Ramos (cell line): ENCODE measurements around the gene RUNDC3A.
"Not testable (repeated sequence)": the region's sequence is repeated elsewhere in the genome, so short reads cannot be mapped to it uniquely, and the experiment has no call there.

Source experiments
- in situ Hi-C: fragments of 300-500 bp; cut with MboI; formaldehyde crosslinking; loops from one replicate; pipeline ENCODE4 v1.14.3; 2022; ENCODE audit warnings: low sequenced_read_pairs; ENCODE audit not compliant: unreplicated experiment

Gene RUNDC3A

DNA sequence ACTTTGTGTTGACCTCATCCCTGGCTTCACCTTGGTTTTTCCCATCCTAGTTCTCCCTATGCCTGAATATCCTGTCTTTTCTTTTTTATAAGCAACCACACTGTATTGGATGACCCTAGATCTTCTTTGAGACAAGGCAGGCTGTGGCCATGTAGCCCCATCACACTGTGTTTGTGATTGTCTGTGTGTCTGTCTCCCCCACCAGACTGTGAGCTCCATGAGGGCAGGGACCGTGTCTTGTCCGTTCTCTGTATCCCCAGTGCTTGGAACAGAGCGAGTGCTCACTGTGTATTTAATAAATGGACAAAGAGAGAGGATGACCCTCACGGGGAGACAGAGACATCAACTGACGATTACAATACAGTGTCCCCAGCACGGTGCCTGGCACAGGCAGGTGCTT is 9.1 kb downstream of the RUNDC3A start:
- in situ Hi-C loops, result no loop called here

DNA sequence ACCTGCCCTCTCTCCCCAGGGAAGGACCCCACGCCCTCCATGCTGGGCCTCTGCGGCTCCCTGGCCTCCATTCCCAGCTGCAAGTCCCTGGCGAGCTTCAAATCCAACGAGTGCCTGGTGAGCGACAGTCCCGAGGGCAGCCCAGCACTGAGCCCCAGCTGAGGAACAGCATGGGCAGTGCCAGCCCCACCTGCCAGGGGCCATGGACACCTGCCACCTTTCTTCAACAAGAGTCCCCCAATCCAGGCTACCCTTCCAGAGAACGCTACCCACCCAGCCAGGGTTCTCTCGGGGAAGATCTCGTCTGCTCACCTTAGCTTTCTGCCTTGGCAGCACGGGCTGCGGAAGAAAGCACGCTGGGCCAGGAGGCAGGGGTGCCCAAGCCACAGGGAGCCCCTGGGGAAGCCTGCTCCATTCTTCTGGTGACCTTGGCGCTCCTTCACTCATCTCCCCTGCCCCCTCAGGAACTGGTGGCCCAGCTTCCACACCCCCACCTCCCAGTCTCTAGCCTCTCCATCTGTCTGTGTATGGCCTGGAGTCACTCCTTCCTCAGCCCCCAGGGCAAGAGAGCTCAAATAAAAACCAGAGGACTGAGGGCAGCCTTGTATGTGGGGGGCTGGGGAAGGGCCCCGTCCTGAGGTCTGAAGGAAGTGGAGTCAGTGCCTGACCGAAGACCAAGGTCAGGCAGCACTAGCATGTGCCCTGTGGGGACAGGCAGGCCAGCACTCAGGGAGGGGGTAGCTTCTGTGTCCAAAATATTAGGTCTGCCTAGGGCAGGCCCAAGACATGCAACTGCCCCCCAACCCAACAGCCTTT is 9.9 kb downstream of the RUNDC3A start:
- in situ Hi-C loops, result no loop called here

DNA sequence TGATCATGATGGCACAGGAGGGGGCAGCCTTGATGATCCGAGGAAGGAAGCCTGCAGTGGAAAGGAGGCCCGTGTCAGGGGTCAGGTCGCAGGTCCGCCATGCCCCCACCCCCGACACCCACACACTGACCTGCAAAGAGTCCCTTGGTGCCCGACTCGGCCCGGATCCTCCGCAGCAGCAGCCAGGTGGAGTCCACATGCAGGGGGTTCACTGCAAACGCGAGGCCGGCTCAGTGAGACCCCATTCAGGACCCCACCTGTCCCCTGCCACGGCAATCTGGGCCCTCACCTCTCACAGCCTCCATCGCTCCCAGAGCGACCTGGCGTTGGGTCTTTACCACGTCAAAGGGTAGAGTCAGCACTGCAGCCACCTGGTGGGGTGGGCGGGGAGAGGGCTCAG is 11.7 kb downstream of the RUNDC3A start:
- in situ Hi-C loops, result loop anchor here (5.0 kb wide), 1 partner anchor 108 kb away; no protein-coding TSS in a partner anchor

DNA sequence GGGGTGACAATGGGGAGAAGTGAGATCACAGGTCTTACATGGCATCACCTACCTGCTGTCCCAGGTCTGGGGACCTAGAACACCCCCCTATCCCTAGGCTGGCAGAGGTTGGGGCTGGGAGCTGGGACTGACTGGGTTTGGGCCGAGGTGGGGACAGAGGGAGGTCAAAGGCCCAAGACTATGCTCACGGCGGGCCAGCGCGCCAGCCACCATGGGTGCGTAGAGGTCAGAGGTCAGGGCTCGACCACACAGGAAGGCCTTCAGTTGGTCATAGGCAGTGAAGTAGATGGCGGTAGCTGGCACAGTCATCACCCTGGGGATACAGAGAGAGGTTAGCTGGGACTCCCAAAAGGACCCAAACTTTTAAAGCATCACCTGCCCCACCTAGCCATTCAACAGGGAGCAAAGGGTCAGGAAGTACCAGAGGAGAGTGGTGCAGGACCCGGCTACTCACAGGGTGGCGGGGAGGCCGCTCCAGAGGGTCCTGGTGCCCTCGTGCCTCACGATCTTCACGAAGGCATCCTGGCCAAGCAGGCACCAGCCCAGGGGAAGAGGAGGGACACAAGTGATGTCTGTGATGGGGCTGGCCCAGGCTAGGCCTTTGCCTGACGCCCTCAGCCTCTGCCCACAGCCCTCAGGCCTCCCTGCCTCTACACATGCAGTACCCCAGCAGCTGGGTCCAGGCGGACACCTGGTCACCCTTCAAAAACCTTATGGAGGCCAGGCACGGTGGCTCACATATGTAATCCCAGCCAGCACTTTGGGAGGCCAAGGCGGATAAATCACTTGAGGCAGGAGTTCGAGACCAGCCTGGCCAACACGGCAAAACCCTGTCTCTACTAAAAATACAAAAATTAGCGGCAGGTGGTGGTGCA is 13.1 kb downstream of the RUNDC3A start:
- in situ Hi-C loops, result loop anchor here (5.0 kb wide), 1 partner anchor 109 kb away; no protein-coding TSS in a partner anchor

DNA sequence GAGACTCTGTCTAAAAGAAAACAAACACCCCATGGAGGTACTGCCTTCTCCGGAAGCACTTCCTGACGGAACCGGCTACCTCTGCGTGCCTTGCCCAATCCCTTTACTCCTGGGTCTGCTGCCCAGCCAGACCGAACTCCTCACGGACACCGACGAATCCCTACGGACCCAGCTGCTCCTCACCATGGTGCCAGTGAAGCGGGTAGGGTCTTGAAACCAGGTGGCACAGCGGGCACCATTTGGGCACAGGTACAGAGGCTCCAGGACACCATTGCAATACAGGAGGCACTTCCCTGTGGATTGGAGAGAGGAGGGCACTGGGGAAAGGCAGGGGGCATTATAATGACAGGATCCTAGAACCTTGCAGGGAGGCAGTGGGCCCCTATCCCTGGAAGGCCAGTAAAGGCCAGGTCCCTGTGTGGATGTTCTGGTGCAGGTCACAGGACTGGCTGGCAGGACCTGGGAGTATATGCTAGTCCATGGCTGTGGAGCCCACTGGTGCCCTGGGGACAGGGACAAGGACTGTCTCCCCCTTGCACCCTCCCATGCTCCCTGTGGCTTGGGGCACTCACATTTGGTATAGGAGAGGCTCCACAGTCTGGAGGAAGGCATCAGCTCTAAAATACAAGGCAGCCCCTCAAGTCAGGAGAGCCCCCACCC is 14.0 kb downstream of the RUNDC3A start:
- in situ Hi-C loops, result loop anchor here (5.0 kb wide), 1 partner anchor 110 kb away; no protein-coding TSS in a partner anchor

DNA sequence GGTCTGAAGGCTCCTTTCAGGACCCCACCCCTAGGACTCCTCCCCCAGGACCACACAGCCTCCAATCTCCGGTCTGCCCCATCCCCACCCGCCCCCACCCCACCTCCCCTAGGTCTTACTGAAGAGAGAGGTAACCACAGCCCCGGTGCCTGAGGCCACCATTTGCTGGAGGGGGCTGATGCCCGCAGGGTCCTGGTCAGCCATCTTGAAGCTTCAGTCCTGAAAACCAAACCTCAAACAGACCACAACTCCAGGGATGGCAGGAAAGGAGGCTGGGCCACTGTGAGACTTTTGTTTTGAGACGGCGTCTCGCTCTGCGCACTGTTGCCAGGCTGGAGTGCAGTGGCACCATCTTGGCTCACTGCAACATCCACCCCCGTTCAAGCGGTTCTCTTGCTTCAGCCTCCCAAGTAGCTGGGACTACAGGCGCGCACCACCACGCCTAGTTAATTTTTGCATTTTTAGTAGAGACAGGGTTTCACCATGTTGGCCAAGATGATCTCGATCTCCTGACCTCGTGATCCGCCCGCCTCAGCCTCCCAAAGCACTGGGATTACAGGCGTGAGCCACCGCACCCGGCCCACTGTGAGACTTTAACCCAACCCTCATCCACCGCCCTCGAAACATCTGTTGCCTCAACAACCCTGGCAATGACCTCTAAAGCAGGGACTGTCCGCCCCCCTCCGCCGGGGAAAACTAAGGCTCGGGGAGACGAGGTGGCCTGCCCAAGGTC is 15.1 kb downstream of the RUNDC3A start:
- in situ Hi-C loops, result loop anchor here (5.0 kb wide), 1 partner anchor 111 kb away; no protein-coding TSS in a partner anchor

DNA sequence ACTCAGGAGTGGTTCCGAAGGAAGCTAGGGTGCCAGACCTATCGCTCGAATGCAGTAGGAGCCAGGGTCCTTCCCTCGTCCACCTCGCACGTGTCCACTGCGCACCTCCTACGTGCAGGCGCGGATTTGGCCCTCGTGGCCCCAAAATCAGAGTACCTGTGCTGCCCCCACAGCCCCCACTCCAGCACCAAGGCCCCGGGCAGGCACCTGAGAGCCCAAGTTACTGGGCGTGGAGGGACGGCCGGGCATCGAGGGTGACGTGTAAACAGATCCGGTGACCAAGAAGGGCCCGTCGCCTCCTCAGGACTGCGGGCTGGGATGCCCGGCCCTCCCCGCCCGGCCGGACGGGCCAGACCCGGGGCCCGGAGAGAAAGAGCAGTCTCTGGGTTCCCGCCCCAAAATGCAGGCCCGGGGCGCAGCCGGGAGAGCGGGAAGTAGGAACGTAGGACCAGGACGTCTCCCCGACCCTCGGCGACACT is 15.7 kb downstream of the RUNDC3A start:
- in situ Hi-C loops, result loop anchor here (5.0 kb wide), 1 partner anchor 112 kb away; no protein-coding TSS in a partner anchor

DNA sequence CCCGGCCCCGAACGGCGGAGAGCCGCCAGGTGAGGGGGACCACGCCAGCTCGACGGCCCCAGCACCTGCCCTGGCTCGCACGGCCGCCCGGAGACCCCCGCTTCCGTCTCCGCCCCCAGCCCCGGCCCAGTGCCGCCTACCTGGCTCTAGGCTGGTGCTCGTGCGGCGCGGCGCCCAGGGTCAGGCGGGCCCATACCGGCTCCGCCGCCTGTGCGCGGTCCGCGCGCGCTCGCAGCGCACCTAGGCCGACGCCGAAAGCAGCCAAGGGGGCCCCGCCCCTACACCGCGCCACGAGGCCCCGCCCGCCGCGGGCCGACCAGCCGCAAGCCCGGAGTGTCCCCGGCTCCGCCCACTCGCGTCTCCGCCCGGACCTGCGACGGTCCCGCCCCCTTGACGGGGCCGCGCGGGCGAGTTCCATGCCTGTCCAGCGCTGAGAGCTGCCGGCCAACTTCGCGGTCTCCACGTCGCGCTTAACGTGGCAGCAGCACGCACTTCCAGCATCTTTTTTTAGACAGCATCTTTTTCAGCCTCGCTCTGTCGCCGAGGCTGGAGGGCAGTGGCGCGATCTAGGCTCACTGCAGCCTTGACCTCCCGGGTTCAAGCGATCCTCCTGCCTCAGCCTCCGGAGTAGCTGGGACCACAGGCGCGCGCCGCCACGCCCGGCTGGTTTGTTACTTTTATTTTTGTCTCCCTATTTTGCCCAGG is 16.3 kb downstream of the RUNDC3A start, which contains the start of gene SLC25A39:
TSS of gene SLC25A39 (minus strand) at position 253 of the 705 bp plus-strand sequence. CDS start 1,261 bp downstream, outside the sequence.
- in situ Hi-C loops, result loop anchor here (5.0 kb wide), 1 partner anchor 112 kb away; no protein-coding TSS in a partner anchor

DNA sequence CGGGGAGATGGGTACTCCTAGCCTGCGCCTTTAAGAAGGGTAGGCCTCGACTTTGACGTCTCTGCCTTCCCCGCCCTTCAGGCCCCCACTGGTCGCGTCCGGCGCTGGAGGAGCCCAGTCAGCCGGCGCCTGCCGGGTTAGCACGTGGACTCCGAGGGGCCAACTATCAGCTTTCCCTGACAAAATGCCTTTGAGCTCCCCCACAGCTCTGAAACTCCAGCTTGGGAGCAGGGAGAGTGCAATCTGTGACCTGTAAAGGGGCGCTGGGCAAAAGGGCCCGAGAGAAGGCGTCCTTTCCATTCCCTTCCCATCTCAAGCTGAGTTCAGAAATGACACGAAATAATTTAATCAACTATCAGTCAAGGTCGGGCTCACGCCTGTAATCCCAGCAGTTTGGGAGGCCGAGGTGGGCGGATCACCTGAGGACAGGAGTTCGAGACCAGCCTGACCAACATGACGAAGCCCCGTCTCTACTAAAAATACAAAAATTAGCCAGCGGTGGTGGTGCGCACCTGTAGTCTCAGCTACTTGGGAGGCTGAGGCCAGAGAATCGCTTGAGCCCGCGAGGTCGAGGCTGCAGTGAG is 18.6 kb downstream of the RUNDC3A start:
- in situ Hi-C loops, result no loop called here

DNA sequence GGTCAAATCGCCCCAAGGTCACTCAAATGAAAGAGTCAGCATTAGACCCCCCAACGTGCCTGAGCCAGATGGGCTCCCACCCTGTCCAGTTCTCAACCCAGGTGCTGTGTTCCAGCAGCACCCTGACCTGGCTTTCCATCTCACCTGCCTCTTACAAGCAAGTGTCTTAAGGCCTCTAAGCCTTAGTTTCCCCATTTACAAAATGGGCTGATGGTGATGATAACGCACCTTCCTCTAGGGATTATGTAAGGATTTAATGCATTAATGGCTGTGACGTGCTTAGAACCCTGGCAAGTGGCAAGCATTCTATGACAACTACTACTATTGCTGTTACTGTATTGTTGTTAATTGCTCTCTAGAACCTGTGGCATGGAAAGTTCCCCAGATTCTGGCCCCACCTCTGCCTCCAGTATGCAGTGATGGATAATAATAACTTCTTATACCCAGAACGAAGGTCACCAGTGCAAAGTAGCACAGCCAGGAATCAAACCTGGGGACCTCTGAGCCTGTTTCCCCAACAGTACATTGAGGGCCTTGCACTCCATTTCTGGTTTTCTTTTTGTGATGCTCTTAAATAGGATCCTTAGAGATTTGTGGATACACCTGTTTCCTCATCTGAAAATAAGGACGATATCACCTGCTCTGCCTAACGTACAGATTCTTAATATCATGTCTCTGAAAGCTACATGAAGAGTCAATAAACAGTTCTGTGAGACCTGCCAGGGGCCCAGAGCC is 19.5 kb downstream of the RUNDC3A start:
- in situ Hi-C loops, result no loop called here

DNA sequence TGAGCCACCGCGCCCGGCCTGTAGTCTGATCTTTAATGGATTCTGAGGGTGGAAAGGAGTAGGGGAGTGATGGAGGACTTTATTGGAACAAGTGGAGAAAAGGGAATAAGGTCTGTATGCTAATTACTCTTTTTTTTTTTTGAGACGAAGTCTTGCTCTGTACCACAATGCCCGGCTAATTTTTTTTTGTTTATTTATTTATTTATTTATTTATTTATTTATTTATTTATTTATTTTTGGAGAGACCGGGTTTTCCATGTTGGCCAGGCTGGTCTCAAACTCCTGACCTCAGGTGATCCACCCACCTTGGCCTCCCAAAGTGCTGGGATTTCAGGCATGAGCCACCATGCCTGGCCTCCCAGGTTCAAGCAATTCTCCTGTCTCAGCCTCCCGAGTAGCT is 21.1 kb downstream of the RUNDC3A start:
- in situ Hi-C loops, result not testable (repeated sequence)

DNA sequence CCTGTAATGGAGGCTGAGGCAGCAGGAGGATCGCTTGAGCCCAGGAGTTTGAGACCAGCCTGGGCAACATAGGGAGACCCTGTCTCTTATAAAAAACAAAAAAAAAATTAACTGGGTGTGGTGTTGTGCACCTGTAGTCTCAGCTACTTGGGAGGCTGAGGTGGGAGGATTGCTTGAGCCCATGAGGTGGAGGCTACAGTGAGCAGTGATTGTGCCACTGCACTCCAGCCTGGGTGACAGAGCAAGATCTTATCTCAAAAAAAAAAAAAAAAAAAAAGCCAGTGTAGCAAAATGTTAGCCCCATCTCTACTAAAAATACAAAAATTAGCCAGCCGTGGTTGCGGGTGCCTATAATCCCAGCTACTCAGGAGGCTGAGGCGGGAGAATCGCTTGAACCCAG is 21.9 kb downstream of the RUNDC3A start:
- in situ Hi-C loops, result not testable (repeated sequence)

DNA sequence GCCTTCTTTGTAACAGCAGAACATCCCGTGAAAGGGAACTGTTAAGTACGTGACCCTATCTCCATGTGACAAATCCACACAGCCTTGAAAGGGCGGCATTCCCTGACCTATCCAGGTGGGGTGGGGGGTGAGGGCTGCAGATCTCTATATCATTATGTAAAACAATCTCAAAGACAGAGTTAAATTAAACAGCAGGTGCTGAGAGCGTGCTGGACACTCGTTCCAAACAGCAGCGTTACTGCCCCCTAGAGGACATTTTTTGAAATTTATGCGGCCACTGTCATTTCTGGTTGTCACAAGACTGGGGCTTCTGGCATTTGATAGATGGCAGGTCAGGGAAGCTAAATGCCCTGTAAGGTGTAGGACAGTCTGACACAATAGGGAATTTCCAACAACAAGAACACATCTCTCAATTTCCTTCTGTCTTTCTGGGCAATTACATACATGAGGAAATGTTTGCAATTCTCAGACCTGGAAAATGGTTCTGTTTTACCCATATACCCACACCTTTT is 22.9 kb downstream of the RUNDC3A start:
- in situ Hi-C loops, result no loop called here

DNA sequence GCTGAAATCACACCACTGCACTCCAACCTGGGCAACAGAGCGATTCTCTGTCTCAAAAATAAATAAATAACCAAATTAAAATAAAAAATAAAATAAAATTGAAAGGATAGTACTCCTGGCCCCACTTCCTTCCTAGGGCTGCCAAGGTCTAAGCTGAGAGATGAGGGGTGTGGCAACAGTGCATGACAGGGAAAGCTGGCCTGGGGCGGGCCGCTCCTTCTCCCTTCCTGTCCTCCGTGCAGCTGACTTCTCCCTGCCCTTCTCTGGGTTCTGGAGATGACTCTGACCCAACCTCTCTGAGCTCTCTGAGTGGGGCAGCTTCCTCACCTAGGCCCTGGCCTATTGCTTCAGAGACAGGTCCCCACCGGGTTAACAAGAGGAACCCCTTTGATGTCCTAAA is 25.0 kb downstream of the RUNDC3A start:
- in situ Hi-C loops, result no loop called here

DNA sequence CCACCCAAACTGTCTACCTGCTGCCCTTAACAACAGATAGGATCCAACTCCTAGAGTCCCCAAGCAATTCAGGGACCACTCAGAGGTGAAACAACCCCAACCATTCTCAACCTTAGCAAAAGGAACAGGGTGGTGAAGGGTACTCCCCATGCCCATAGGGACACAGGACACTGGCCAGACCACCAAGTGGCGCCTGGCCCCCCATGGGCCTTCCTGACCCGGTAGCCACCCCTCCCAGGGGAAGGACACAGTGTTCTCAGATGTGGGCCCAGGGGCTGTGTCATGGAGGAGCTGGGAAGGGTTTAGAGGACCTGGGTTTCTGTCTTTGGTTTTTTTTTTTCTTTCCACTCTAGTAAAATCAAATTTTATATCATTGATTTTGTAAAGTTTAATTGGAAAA is 25.9 kb downstream of the RUNDC3A start:
- in situ Hi-C loops, result no loop called here

DNA sequence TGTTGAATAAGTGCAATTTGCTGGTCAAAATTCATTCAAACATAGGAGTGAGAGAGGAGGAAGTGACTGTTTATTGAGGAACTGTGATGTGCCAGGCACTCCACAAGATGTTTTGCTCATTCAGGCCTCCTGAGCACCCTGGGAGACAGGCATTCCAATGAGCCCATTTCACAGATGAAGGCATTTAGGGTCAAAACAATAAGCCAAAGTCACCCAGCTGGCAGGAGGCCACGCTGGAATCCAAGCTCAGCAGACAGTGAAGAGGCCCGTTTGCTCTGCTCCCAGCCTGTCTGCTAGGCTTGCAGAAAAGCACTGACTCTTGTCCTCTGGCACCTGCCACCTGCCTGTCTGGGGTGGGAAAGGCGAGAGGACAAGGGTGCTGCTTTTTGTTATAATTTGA is 26.3 kb downstream of the RUNDC3A start:
- in situ Hi-C loops, result no loop called here

DNA sequence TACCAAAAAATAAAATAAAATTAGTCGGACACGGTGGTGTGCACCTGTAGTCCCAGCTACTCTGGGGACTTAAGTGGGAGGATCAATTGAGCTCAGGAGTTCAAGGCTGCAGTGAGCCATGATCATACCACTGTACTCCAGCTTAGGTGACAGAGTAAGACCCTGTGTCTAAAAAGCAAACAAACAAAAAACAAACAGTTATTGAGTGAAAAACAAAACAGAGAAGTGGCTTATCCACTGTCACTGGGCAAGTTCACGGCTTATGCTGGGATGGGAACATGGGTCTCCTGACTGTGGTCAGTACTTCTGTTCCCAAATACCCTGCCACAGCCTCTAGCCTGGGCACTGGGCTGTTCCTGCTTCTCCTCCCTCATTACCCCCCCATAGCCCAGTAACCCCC is 27.2 kb downstream of the RUNDC3A start:
- in situ Hi-C loops, result no loop called here

DNA sequence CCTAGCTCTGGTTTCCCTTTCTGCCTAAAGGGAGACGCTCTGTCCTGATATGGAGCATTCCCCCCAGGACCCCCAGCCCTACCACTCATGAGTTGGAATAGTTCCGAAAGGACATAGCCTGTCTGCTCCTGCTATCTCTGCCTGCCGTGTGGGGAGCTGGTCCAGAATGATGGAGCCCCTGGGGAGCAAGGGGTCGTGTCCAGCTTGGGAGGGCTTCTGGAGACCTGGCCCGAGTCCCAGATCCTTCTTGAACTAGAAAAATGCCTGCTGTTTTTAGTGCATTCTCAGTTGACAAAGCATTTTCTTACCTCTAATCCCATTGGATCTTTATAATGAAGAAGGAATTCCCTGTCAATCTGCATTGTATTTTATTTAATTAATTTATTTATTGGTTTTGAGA is 27.6 kb downstream of the RUNDC3A start:
- in situ Hi-C loops, result no loop called here
